ENCODE data around the gene PTPRD.

DNA sequence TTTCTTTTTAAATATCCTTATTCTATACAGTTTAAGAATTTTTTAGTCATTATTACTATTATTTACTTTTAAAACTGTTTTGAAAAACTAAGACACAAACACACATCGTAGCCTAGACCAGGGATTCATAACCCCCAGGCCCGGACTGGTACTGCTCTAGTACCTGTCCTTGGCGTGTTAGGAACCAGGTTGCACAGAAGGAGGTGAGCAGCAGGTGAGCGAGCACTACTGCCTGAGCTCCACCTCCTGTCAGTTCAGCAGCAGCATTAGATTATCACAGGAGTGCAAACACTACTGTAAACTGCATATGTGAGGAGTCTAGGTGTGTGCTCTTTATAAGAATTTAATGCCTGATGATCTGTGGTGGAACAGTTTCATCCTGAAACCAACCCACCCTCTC lies 357.0 kb downstream of the PTPRD start:
- TF ChIP-seq, protein P1, sequence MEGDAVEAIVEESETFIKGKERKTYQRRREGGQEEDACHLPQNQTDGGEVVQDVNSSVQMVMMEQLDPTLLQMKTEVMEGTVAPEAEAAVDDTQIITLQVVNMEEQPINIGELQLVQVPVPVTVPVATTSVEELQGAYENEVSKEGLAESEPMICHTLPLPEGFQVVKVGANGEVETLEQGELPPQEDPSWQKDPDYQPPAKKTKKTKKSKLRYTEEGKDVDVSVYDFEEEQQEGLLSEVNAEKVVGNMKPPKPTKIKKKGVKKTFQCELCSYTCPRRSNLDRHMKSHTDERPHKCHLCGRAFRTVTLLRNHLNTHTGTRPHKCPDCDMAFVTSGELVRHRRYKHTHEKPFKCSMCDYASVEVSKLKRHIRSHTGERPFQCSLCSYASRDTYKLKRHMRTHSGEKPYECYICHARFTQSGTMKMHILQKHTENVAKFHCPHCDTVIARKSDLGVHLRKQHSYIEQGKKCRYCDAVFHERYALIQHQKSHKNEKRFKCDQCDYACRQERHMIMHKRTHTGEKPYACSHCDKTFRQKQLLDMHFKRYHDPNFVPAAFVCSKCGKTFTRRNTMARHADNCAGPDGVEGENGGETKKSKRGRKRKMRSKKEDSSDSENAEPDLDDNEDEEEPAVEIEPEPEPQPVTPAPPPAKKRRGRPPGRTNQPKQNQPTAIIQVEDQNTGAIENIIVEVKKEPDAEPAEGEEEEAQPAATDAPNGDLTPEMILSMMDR (IDR thresholded peaks at IDR 0.05; ENCODE audit: insufficient read depth, low read length, poor library complexity, severe bottlenecking) = no peak
- TF ChIP-seq EZH2phosphoT487 (conservative IDR thresholded peaks at IDR 0.05; ENCODE audit: low read length) = no peak
